ENCODE measurements around the gene SAP30L.

GRCh38 chr5:154470947-154471870, 25.4 kb downstream of the SAP30L start:
- TF ChIP-seq CTCF (IDR thresholded peaks at IDR 0.05) (no peak), POLR2A (IDR thresholded peaks at IDR 0.05) (no peak)
